Hepatocyte (in vitro differentiated cells): ENCODE data around the gene ALG2. TPM values are rescaled to one million over a fixed set of nuclear protein-coding genes. Genes with fewer than 3 reads are reported as not detected.

Source experiments
- DNase-seq: peaks from one replicate; pipeline ENCODE4 v3.0.0-alpha.2; 2016; ENCODE audit warnings: low spot score
- H2AFZ ChIP-seq: fragments of 200-600 bp; sonication (generic); 2 replicates; pipeline ENCODE4 v1.6.0; 2016; ENCODE audit warnings: antibody characterized with exemption, mild to moderate bottlenecking
- H3K27ac ChIP-seq: fragments of 200-600 bp; sonication (generic); 2 replicates; pipeline ENCODE4 v1.5.1; 2016; ENCODE audit warnings: mild to moderate bottlenecking
- H3K27me3 ChIP-seq: fragments of 200-600 bp; sonication (generic); 2 replicates; pipeline ENCODE4 v1.6.1; 2016
- H3K36me3 ChIP-seq: fragments of 200-600 bp; sonication (generic); replicated peaks from 2 replicates; pipeline ENCODE4 v1.5.1; 2016; ENCODE audit warnings: low read depth; ENCODE audit not compliant: insufficient read depth
- H3K4me1 ChIP-seq: fragments of 200-600 bp; sonication (generic); 2 replicates; pipeline ENCODE4 v1.5.1; 2016; ENCODE audit warnings: mild to moderate bottlenecking, moderate library complexity; ENCODE audit not compliant: insufficient read depth
- H3K4me2 ChIP-seq: fragments of 200-600 bp; sonication (generic); 2 replicates; pipeline ENCODE4 v1.6.0; 2016
- H3K4me3 ChIP-seq: fragments of 200-600 bp; sonication (generic); 2 replicates; pipeline ENCODE4 v1.5.1; 2016; ENCODE audit warnings: mild to moderate bottlenecking
- H3K79me2 ChIP-seq: fragments of 200-600 bp; sonication (generic); 2 replicates; pipeline ENCODE4 v1.6.0; 2017; ENCODE audit warnings: mild to moderate bottlenecking
- H3K9me2 ChIP-seq: fragments of 200-600 bp; sonication (generic); replicated peaks from 2 replicates; pipeline ENCODE4 v1.6.0; 2017; ENCODE audit warnings: mild to moderate bottlenecking; ENCODE audit not compliant: insufficient read depth
- H3K9me3 ChIP-seq: fragments of 200-600 bp; sonication (generic); 2 replicates; pipeline ENCODE4 v1.5.1; 2016; ENCODE audit warnings: low read depth, mild to moderate bottlenecking
- H4K20me1 ChIP-seq: fragments of 200-600 bp; sonication (generic); 2 replicates; pipeline ENCODE4 v1.6.0; 2016; ENCODE audit warnings: mild to moderate bottlenecking; ENCODE audit not compliant: insufficient read depth, poor library complexity, severe bottlenecking
- EZH2 ChIP-seq: fragments of 200-600 bp; sonication (generic); IDR thresholded peaks from 2 replicates; pipeline ENCODE4 v1.6.1; 2016; ENCODE audit warnings: antibody characterized with exemption, mild to moderate bottlenecking, borderline replicate concordance
- EZH2phosphoT487 ChIP-seq: fragments of 200-600 bp; sonication (generic); IDR thresholded peaks from one replicate; pipeline ENCODE4 v1.6.1; 2018; ENCODE audit warnings: antibody characterized with exemption, mild to moderate bottlenecking, low read depth, moderate library complexity; ENCODE audit not compliant: unreplicated experiment, severe bottlenecking
- WGBS: methylation state at CpG from one replicate; pipeline ENCODE4 v1.1.6; 2016; ENCODE audit warnings: low lambda C conversion rate; ENCODE audit errors: missing lambda C conversion rate; 5-methylcytosine and 5-hydroxymethylcytosine counted together
- polyA plus RNA-seq: library from polyadenylated mRNA; unstranded; fragments of >200 nt; fragmentation: Nextera tagmentation; extraction: Ambion mirVana; gene quantifications from 2 replicates; pipeline ENCODE4 v1.2.1, GENCODE V29; 2016
- total RNA-seq: library from RNA; depleted of rRNA; stranded (reverse); fragments of >200 nt; gene quantifications from 2 replicates; pipeline ENCODE4 v1.2.3, GENCODE V29; 2014
- TF ChIP-seq, protein P1 (sequence below): fragments of 200-600 bp; sonication (generic); IDR thresholded peaks from 2 replicates; pipeline ENCODE4 v1.5.1; 2016; ENCODE audit warnings: antibody characterized with exemption, mild to moderate bottlenecking; ENCODE audit not compliant: poor library complexity

The ALG2 gene
- total and polyA plus RNA-seq, 2 experiments from 2014 or later = 51.9 to 64.0 TPM

DNA sequence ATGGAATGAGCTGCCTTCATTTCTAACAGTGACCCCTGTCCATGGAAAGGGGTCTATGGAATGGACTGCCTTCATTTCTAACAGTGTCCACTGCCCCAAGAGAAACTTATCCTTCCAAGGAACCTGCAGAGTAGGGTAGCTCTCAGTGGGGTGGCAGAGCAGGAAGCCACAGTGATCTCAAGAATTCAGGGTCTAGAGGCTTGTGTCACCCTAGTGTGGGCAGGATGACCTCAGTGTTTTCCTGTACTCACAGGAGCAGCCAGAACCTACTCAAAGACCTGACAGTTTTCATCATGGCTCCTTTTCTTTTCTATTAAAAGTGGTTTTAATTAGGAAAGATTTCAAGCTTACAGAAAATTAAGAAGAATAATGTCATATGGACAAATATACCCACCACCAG is 27.9 kb upstream of the ALG2 start:
- Histone ChIP-seq H3K4me1 (no peaks in the 10 kb centered on the region), H3K79me2 (no peaks in the 10 kb centered on the region), H4K20me1 (no peaks in the 10 kb centered on the region), H2AFZ (no peak overlapping the region), H3K36me3 (no peaks in the 10 kb centered on the region), H3K4me2 (no peak overlapping the region), H3K27me3 (no peaks in the 10 kb centered on the region), H3K9me2 (no peaks in the 10 kb centered on the region), H3K9me3 (no peaks in the 10 kb centered on the region), H3K4me3 (no peak overlapping the region), H3K27ac (no peak overlapping the region)
- TF ChIP-seq EZH2 (no peak), EZH2phosphoT487 (no peak)
- TF ChIP-seq, protein P1, sequence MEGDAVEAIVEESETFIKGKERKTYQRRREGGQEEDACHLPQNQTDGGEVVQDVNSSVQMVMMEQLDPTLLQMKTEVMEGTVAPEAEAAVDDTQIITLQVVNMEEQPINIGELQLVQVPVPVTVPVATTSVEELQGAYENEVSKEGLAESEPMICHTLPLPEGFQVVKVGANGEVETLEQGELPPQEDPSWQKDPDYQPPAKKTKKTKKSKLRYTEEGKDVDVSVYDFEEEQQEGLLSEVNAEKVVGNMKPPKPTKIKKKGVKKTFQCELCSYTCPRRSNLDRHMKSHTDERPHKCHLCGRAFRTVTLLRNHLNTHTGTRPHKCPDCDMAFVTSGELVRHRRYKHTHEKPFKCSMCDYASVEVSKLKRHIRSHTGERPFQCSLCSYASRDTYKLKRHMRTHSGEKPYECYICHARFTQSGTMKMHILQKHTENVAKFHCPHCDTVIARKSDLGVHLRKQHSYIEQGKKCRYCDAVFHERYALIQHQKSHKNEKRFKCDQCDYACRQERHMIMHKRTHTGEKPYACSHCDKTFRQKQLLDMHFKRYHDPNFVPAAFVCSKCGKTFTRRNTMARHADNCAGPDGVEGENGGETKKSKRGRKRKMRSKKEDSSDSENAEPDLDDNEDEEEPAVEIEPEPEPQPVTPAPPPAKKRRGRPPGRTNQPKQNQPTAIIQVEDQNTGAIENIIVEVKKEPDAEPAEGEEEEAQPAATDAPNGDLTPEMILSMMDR = no peak
- no peak for DNase-seq

GRCh38 chr9:99244344-99245260 is 22.9 kb upstream of the ALG2 start:
- WGBS = 93% methylated on average over 3 of the region's 3 CpGs
- Histone ChIP-seq H2AFZ (no peak overlapping the region), H3K27me3 (no peaks in the 10 kb centered on the region), H3K9me2 (no peaks in the 10 kb centered on the region), H3K27ac (no peak overlapping the region), H3K4me1 (no peaks in the 10 kb centered on the region), H3K9me3 (no peaks in the 10 kb centered on the region), H3K4me2 (no peak overlapping the region), H3K36me3 (no peaks in the 10 kb centered on the region), H3K79me2 (no peaks in the 10 kb centered on the region), H4K20me1 (no peaks in the 10 kb centered on the region), H3K4me3 (no peak overlapping the region)
- no peak for DNase-seq
- TF ChIP-seq EZH2phosphoT487 (no peak), EZH2 (no peak)
- TF ChIP-seq, protein P1 = no peak

DNA sequence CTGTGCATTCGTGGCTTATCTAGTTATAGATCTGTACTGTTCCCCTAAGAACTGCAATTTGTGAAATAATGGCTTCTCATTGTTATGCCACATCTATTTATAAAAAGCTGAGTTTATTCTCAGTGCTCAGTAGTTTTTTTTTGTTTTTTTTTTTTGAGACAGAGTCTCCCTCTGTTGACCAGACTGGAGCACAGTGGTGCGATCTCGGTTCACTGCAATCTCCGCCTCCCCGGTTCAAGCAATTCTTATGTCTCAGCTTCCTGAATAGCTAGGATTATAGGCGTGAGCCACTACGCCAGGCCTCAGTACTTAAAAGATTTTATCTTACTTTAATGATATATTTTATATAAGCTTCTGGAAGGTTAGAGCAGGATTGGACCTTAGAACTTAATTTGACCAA is 19.4 kb upstream of the ALG2 start:
- 74% methylated on average over 7 of the region's 7 CpGs for WGBS
- Histone ChIP-seq H4K20me1 (no peaks in the 10 kb centered on the region), H3K9me2 (no peaks in the 10 kb centered on the region), H3K36me3 (no peaks in the 10 kb centered on the region), H3K4me1 (no peaks in the 10 kb centered on the region), H3K27me3 (no peaks in the 10 kb centered on the region), H3K27ac (no peak overlapping the region), H3K79me2 (no peaks in the 10 kb centered on the region), H3K9me3 (no peaks in the 10 kb centered on the region), H2AFZ (no peak overlapping the region), H3K4me3 (no peak overlapping the region), H3K4me2 (no peak overlapping the region)
- no peak for TF ChIP-seq EZH2
- TF ChIP-seq, protein P1 = no peak
- TF ChIP-seq EZH2phosphoT487 = no peak
- DNase-seq = no peak
